Measurements from ENCODE around the gene TMEM54.

TMEM54 gene

GRCh38 chr1:32894019-32894600, 7.1 kb downstream of the TMEM54 start:
- no peak for DNase-seq

GRCh38 chr1:32893198-32894018, 7.8 kb downstream of the TMEM54 start:
- DNase-seq: no peak

- no peak for DNase-seq
Observed at GRCh38 chr1:32892368-32893197, 8.6 kb downstream of the TMEM54 start.

DNA sequence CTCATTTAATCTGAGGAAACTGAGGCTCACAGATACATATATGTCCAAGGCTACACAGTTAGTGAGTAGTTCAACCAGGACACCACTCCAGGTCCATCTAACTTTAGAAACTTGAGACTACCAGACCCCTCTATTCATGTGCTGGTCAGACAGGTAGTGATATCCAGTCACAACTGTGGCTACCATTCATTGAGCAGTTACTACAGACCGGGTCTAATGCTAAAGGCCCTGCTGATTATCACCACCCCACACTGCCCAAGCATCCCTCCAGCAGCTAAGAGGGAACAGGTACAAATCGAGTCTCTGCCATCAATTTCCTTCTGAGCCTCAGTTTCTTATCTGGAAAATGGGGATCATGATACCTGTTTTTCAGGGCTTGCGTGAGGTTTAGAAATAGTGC, 9.6 kb downstream of the TMEM54 start:
- DNase-seq: no peak

DNA sequence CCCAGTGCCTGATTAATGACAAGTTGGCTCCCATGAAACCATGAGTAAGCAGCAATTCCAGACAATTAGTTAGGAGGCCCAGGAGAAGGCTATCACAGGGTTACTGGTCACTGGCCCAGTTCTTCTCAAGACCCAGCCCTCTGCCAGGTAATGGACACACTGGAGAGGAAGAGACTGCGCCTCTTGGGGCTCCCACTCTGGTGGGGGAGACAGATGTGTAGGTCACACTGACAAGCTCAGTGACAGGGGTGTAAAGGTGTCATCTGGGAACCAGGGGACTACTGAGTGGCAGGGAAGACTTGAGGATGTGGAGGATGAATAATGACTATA, 10.0 kb downstream of the TMEM54 start:
- no peak for DNase-seq

DNA sequence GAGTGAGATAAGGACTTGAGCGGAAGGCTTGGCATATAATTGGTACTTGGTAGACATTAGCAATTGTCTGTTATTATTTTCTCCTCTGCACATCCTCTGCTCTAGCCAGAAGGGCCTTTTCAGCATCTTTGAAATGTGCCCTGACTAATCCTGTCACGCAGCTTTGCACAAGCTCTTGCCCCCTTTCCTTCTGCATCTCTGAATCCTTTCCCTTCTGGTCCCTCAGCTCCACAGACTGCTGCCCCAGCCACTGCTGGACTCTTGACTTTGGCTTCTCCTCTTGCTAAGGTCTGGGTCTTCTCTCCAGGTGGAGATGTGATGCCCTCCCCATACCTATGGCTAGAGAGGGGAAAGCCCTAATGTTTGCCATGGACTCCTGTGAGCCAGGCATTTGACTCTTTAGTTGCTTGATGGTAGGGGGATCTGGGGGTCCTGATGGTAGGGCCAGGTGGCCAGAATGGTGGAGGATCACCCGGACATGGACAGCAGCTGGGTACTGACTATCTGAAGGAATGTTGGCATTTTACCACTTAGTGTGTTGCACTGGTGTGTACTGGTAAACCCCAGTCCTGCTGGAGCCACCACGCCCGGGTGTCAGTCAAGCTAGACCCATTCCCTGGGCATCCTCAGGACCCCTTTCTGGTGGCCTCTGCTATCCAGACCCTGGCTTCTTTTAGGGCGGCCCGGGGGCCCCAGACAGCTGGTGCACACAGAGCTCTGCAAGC, 10.5 kb downstream of the TMEM54 start:
- no peak for DNase-seq

- no peak for DNase-seq
Observed at GRCh38 chr1:32889731-32890278, 11.4 kb downstream of the TMEM54 start.

DNA sequence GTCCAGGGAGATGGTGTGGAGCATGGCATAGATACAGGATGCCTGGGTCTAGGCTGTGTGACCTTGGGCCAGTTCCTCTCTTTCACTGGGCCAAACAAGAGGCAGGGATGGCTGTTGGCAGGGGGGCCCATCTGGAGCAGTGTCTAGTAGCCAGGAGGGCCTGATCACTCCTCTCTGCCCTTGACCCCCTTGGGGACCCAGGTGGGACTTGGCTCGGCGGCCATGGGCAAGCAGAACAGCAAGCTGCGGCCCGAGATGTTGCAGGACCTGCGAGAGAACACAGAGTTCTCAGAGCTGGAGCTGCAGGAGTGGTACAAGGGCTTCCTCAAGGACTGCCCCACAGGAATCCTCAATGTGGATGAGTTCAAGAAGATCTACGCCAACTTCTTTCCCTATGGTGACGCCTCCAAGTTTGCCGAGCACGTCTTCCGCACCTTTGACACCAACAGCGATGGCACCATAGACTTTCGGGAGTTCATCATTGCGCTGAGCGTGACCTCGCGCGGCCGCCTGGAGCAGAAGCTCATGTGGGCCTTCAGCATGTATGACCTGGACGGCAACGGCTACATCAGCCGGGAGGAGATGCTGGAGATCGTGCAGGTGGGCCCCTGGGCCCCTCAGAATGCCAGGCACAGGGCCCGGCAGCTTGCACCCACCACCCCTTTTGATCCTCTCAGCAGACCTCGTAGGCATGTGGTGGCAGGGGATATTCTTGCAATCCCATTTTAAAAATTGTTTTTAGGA, 12.3 kb downstream of the TMEM54 start:
- DNase-seq: no peak

DNA sequence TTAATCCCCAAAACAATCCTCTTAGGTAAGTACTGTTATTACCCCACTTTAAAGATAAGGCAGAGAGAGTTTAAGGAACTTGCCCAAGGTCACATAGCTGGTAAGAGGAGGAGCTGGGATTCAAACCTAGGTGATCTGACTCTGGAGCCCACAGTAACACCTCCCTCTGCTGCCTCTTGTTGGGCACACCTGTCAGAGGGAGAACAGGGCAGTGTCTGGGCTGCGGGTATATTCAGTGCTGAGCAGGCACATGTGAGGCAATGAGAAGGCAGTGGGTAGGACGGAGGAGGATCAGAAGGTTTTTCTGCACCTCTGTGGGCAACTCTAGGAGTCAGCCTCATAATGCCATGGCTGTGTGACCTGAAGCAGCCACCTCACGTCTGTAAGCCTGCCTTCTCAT, 13.1 kb downstream of the TMEM54 start:
- no peak for DNase-seq

GRCh38 chr1:32887623-32888022, 13.6 kb downstream of the TMEM54 start:
- no peak for DNase-seq

- DNase-seq: no peak
Observed at GRCh38 chr1:32886828-32887414, 14.3 kb downstream of the TMEM54 start.

- peak; percentile 82 for DNase-seq
Observed at GRCh38 chr1:32886004-32886827, 15.0 kb downstream of the TMEM54 start, which contains the start of gene HPCA. HPCA (plus strand) TSS chr1:32886491; CDS start chr1:32888899, 2,408 bp downstream.

- DNase-seq: no peak
Observed at GRCh38 chr1:32885676-32886003, 15.5 kb downstream of the TMEM54 start.

- no peak for DNase-seq
Observed at GRCh38 chr1:32884726-32885125, 16.5 kb downstream of the TMEM54 start.

DNA sequence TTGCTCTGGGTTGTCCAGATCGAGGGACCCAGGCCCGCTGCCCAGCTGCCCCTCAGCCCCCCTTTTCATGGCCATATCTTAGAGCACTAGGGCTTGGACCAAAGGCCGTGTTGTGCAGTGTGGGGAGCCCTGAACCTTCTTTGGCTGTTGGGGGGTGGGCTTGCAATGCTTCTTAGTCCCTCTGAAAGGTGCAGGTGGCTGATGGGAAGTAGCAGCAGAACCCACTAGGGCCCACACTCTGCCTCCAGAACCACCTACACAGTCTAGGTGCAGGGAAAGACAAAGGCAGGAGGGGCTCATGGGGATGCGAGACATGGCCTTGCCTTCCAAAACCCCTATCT, 17.2 kb downstream of the TMEM54 start:
- no peak for DNase-seq

GRCh38 chr1:32883338-32884031, 17.7 kb downstream of the TMEM54 start:
- no peak for DNase-seq

DNA sequence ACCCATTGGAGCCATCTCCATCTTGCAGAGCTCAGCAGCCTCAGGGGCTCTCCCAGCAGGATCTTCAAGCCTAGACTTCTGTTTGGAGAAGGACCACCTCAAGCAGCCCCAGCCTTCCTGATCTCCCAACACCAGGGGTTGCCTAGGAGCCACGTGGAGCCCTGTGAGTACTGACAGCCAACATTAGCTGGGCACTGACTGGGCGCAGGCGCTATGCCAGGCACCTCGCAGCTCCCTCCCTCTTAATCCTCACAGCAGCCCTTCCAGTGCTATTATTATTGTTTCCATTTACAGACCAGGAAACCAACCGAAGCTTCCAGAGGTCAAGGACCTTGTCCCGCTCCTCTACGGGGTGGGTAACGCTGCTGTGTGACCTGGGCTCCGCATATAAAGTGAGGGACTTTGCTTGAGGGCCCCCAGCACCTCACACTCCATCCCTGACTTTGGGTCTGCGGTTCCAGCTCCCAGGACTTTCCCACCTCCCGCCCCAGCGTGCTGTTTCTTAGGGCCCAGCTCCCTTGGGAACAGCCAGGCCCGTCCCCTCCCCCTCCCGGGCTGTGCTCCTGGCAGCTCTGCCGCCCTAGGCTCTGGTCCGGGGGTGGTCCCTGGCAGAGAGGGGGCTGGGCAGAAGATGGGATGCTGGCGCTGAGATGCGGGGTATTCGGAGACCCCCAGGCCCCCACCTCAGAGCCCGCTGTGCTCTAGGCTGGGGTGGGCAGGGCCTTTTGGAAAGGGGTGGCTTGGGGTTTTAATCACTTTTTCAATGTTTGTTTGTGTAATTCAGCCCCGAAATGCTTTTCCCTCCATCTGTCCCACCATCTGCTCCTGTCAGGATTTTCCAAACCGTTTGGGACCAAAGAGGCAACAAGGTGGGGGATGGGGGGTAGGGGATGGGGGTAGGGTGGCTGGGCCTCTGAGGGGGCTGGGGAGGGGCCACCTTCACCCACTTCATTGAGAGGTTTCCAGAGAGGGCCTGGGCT, 19.0 kb downstream of the TMEM54 start:
- DNase-seq: no peak

DNA sequence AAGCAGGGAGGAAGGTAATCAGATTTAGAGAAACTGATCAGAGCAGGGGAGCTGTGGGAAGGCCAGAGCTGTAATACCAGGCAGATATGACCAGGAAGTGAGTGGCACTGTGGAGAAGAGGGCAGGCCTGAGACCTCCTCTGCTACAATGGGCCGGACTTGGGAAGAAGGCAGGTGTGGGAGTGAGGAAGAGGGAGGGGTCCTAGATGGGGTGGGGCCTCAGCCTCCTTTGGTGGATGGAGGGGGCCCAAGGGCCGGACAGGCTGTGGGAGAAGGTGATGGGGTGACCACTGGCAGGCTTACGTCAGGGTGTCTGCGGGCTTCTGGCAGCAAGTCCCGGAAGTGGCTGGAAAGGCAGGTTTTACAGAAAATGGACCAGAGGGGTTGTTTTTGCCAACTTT, 19.9 kb downstream of the TMEM54 start:
- DNase-seq: no peak

DNA sequence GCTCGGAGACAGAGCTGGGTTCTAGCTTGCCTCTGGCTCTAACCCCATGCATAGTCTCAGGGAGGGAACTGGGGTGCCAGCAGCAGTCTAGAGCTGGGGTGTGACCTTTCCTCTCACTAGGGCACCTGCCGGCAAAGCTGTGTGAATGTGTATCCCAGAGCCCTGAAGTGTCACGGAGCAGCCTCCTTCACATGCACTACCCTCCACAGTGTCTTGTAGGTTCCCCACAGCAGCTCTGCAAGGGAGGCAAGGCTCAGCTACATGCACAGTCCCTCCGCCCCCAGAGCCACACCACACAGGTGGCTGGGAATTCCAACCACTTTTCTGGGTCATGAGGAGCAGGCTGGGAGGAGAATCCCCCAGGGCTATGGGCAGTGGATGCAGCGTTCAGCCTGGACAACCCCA, 22.6 kb downstream of the TMEM54 start:
- no peak for DNase-seq

Data from OCI-M1 (cell line).